ENCODE measurements around the gene UBTD2.

DNA sequence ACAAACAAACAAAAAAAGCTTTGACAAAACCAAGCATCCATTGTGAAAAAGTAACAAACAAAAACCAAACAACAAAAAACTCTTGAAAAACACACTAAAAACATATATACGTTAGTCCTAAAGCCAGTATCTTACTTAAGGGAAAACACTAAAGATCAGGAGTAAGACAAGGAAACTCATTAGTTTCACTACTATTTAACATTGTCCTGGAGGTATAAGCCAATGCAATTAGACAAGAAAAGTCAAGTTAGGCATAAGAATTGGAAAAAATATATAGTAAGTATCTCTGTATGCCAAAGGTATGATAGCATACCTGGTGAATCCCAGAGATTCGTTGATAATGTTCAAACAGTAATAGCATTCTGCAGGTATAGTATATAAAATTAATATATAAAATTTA lies 21.8 kb upstream of the UBTD2 start:
- TF ChIP-seq CTCF (IDR thresholded peaks at IDR 0.05 in 2 of 3, conservative IDR thresholded peaks at IDR 0.05 in 1 of 3; ENCODE audit: control insufficient read depth in 2 of 3, extremely low read depth in 1 of 3, insufficient read depth in 1 of 3, low read depth in 3 of 3, low read length in 3 of 3) (no peak), RAD21 (IDR thresholded peaks at IDR 0.05; ENCODE audit: insufficient read depth, low read depth, low read length) (no peak), POLR2AphosphoS5 (IDR thresholded peaks at IDR 0.05; ENCODE audit: low read length) (no peak), TCF12 (IDR thresholded peaks at IDR 0.05; ENCODE audit: low read depth, low read length) (no peak), SIN3A (IDR thresholded peaks at IDR 0.05; ENCODE audit: low read depth, low read length) (no peak), CHD4 (IDR thresholded peaks at IDR 0.05) (no peak), EZH2 (IDR thresholded peaks at IDR 0.05; ENCODE audit: borderline replicate concordance, control insufficient read depth, low read depth, low read length) (no peak), ETV6 (conservative IDR thresholded peaks at IDR 0.05 in 1 of 2, IDR thresholded peaks at IDR 0.05 in 1 of 2; ENCODE audit: borderline replicate concordance in 1 of 2, low read depth in 1 of 2) (no peak)
- TF ChIP-seq, protein P1, sequence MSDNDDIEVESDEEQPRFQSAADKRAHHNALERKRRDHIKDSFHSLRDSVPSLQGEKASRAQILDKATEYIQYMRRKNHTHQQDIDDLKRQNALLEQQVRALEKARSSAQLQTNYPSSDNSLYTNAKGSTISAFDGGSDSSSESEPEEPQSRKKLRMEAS (IDR thresholded peaks at IDR 0.05; ENCODE audit: low read depth, low read length): no peak
- TF ChIP-seq, protein P2, sequence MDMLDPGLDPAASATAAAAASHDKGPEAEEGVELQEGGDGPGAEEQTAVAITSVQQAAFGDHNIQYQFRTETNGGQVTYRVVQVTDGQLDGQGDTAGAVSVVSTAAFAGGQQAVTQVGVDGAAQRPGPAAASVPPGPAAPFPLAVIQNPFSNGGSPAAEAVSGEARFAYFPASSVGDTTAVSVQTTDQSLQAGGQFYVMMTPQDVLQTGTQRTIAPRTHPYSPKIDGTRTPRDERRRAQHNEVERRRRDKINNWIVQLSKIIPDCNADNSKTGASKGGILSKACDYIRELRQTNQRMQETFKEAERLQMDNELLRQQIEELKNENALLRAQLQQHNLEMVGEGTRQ (IDR thresholded peaks at IDR 0.05; ENCODE audit: borderline replicate concordance, low read depth, low read length): no peak
- TF ChIP-seq, protein P3, sequence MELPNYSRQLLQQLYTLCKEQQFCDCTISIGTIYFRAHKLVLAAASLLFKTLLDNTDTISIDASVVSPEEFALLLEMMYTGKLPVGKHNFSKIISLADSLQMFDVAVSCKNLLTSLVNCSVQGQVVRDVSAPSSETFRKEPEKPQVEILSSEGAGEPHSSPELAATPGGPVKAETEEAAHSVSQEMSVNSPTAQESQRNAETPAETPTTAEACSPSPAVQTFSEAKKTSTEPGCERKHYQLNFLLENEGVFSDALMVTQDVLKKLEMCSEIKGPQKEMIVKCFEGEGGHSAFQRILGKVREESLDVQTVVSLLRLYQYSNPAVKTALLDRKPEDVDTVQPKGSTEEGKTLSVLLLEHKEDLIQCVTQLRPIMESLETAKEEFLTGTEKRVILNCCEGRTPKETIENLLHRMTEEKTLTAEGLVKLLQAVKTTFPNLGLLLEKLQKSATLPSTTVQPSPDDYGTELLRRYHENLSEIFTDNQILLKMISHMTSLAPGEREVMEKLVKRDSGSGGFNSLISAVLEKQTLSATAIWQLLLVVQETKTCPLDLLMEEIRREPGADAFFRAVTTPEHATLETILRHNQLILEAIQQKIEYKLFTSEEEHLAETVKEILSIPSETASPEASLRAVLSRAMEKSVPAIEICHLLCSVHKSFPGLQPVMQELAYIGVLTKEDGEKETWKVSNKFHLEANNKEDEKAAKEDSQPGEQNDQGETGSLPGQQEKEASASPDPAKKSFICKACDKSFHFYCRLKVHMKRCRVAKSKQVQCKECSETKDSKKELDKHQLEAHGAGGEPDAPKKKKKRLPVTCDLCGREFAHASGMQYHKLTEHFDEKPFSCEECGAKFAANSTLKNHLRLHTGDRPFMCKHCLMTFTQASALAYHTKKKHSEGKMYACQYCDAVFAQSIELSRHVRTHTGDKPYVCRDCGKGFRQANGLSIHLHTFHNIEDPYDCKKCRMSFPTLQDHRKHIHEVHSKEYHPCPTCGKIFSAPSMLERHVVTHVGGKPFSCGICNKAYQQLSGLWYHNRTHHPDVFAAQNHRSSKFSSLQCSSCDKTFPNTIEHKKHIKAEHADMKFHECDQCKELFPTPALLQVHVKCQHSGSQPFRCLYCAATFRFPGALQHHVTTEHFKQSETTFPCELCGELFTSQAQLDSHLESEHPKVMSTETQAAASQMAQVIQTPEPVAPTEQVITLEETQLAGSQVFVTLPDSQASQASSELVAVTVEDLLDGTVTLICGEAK (IDR thresholded peaks at IDR 0.05; ENCODE audit: borderline replicate concordance): no peak
